BJ (cell line): ENCODE measurements around the gene CFAP126. TPM values are rescaled to one million over a fixed set of nuclear protein-coding genes. Genes with fewer than 3 reads are reported as not detected.
A peak's percentile ranks its signal among the peaks of the same experiment; 100 is the strongest.

Source experiments
- CTCF ChIA-PET: fragments of 350-600 bp; formaldehyde crosslinking; extraction: SDS; loops from one replicate; lab custom pipeline; 2021; ENCODE audit warnings: antibody characterized with exemption, inconsistent platforms; lab: Yijun Ruan, JAX
- POLR2A ChIA-PET: fragments of 300-600 bp; sonication (Branson Sonifier 250); formaldehyde crosslinking; extraction: SDS; loops from one replicate; lab custom pipeline; 2021; ENCODE audit warnings: antibody characterized with exemption; lab: Charles Lee
- DNase-seq: peaks from one replicate; pipeline ENCODE4 v3.0.0-alpha.2; 2011; ENCODE audit warnings: low read depth
- H3K27me3 ChIP-seq: 2 replicates; pipeline ENCODE4 v1.6.0; 2011; ENCODE audit warnings: low read length; ENCODE audit not compliant: control insufficient read depth, insufficient read depth
- H3K36me3 ChIP-seq: 2 replicates; pipeline ENCODE4 v1.5.1; 2011; ENCODE audit warnings: low read length; ENCODE audit not compliant: control insufficient read depth, insufficient read depth
- H3K4me3 ChIP-seq: 2 replicates; pipeline ENCODE4 v1.5.1; 2011; ENCODE audit warnings: low read depth, mild to moderate bottlenecking, control low read depth, low read length
- CTCF ChIP-seq: IDR thresholded peaks from 2 replicates; pipeline ENCODE4 v1.5.1; 2011; ENCODE audit warnings: low read depth, mild to moderate bottlenecking, control low read depth, inconsistent platforms, low read length, moderate library complexity; ENCODE audit not compliant: insufficient read depth
- polyA plus RNA-seq: library from polyadenylated mRNA; depleted of rRNA; stranded (reverse); fragments of >200 nt; gene quantifications from 2 replicates; pipeline ENCODE4 v1.2.3, GENCODE V29; 2011

Gene CFAP126
- polyA plus RNA-seq, 1 experiment, result not detected

DNA sequence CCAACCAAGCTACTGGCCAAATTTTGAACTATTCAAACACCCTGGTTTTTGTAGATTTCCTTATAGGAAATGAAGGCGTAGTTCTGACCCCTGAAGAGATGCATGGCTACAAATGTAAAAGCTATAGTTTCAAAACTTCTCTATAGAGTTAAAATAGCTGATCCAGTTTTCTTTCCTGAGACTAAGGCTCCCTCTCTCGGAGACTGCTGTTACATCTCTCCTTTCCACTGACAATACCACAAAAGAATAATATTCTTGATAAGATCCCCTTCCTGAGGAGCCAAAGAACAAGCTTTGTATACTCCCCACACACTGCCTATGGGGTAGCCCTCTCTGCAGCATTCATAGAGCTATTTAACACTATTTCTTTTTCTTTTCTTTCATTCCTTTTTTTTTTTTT lies 6.7 kb upstream of the CFAP126 start:
- H3K27me3 ChIP-seq, result no peaks in the 10 kb centered on the region
- peak; percentile 32 for TF ChIP-seq CTCF
- CTCF ChIA-PET, result interaction anchor here (0.8 to 3.3 kb wide), 7 partner anchors 8 to 194 kb away, joined by 3 to 21 read pairs (median 5); partner anchors contain the start of gene TOMM40L
- POLR2A ChIA-PET, result no interaction called here
- H3K4me3 ChIP-seq, result no peak overlapping the region
- no peaks in the 10 kb centered on the region for H3K36me3 ChIP-seq
- no peak for DNase-seq

DNA sequence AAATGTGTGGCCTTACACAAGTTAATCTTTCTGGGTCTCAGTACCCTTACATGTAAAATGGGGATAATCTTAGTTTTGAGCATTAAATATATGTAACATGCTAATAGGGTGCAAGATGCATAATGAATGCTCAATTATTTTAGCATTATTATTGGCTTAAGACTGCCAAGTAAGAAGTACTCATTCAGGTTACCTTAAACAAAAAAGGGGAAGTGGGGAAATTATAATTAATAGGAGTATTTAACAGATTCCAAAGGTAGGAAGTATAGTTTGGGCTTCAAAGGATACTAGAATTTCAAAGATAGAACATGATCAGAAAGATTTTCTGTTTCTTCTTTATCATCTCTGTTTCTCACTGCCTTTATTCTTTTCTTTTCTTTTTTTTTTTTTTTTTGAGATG lies 5.8 kb upstream of the CFAP126 start:
- H3K36me3 ChIP-seq, result no peaks in the 10 kb centered on the region
- POLR2A ChIA-PET, result no interaction called here

DNA sequence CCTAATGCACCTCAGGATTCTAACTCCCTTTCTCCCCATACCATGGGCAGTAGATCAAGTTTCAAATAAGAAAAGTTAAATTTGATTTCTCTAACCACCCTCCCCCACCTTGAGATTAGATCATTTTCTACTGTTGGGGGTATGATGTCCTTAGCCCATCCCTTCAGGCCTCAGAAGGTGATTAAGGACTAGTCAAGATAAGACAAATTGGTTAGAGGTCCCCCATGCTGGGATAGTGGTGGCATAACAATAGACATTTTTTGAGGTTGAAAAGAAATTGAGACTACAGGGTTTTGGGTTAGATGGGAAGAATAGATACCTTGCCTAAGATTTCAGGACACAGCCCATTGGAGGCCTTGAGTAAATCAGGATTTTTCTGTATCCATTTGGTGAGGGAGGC lies 2.5 kb downstream of the CFAP126 start:
- DNase-seq, result no peak
- Histone ChIP-seq H3K4me3 (no peak overlapping the region), H3K27me3 (no peaks in the 10 kb centered on the region), H3K36me3 (peaks cover 3% of the 10 kb centered on the region; the same call in 1 of the 2 replicates)
- no peak for TF ChIP-seq CTCF
- ChIA-PET CTCF (no interaction called here), POLR2A (no interaction called here)

More for the DNA sequence above, 5.8 kb upstream of the CFAP126 start:
- TF ChIP-seq CTCF, result no peak
- Histone ChIP-seq H3K27me3 (no peaks in the 10 kb centered on the region), H3K4me3 (no peak overlapping the region)
- DNase-seq, result no peak
- CTCF ChIA-PET, result interaction anchor here (0.8 to 3.3 kb wide), 4 partner anchors 9 to 157 kb away, joined by 3 to 21 read pairs (median 8); partner anchors contain the start of gene TOMM40L

DNA sequence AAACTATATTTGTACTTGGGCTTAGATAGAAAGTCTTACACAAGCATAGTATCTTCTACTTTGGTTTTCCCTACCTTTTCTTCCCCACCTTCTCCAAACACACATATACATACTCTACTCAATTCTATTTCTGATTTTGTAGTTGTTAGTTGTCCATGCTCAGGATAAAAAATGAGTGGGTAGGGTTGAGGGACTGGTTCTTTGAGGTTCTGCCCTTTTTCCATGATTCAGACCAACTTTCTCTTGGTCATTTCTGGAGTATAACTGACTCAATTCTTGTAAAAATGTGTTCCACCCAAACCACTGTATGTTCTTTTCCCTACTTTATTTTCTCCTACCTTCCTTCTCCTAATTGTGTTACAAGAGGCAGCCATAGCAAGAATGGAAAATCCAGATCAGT lies 3.3 kb downstream of the CFAP126 start:
- ChIA-PET CTCF (interaction anchor here (1.6 to 1.8 kb wide), 2 partner anchors 9 to 18 kb away, joined by 4 to 5 read pairs; no protein-coding TSS in a partner anchor), POLR2A (no interaction called here)
- Histone ChIP-seq H3K36me3 (peaks cover 3% of the 10 kb centered on the region; the same call in 1 of the 2 replicates), H3K4me3 (no peak overlapping the region), H3K27me3 (no peaks in the 10 kb centered on the region)
- no peak for DNase-seq
- TF ChIP-seq CTCF, result no peak

GRCh38 chr1:161359291-161359690 lies 8.4 kb downstream of the CFAP126 start:
- CTCF ChIA-PET, result interaction anchor here (1.0 kb wide), 1 partner anchor 14 kb away, joined by 3 read pairs; no protein-coding TSS in a partner anchor
- Histone ChIP-seq H3K4me3 (no peak overlapping the region), H3K27me3 (no peaks in the 10 kb centered on the region), H3K36me3 (peaks cover 1% of the 10 kb centered on the region; the same call in 1 of the 2 replicates)
- POLR2A ChIA-PET, result no interaction called here
- no peak for TF ChIP-seq CTCF
- DNase-seq, result no peak
